ENCODE data around the gene TRPM2. TPM values are rescaled to one million over a fixed set of nuclear protein-coding genes. Genes with fewer than 3 reads are reported as not detected.

TRPM2 gene
- total RNA-seq, 1 experiment from 2014 or later, result not detected

- Histone ChIP-seq H4K20me1 (ENCODE audit: insufficient read depth) (no peaks in the 10 kb centered on the region), H3K4me3 (no peak overlapping the region), H3K4me2 (no peak overlapping the region), H3K27ac (no peak overlapping the region), H3K36me3 (ENCODE audit: low read depth) (no peaks in the 10 kb centered on the region), H3K9me3 (ENCODE audit: insufficient read depth, low read depth) (no peaks in the 10 kb centered on the region), H3K9me2 (ENCODE audit: insufficient read depth) (no peaks in the 10 kb centered on the region), H3K4me1 (replicated peaks; ENCODE audit: insufficient read depth) (no peaks in the 10 kb centered on the region), H2AFZ (no peak overlapping the region), H3K79me2 (ENCODE audit: low read depth) (no peaks in the 10 kb centered on the region), H3F3A (ENCODE audit: insufficient read depth, low read depth) (no peaks in the 10 kb centered on the region), H3K27me3 (ENCODE audit: insufficient read depth, low read depth) (peaks cover 25% of the 10 kb centered on the region)
- ChIA-PET CTCF (no interaction called here), POLR2A (ENCODE audit: unreplicated experiment) (no interaction called here)
- no peak for DNase-seq
- intact Hi-C loops (cut with micrococcal nuclease; ENCODE audit: unreplicated experiment), result no loop called here
- BruUV-seq (replicated peaks), result no TSS peak
- TF ChIP-seq, protein P1, sequence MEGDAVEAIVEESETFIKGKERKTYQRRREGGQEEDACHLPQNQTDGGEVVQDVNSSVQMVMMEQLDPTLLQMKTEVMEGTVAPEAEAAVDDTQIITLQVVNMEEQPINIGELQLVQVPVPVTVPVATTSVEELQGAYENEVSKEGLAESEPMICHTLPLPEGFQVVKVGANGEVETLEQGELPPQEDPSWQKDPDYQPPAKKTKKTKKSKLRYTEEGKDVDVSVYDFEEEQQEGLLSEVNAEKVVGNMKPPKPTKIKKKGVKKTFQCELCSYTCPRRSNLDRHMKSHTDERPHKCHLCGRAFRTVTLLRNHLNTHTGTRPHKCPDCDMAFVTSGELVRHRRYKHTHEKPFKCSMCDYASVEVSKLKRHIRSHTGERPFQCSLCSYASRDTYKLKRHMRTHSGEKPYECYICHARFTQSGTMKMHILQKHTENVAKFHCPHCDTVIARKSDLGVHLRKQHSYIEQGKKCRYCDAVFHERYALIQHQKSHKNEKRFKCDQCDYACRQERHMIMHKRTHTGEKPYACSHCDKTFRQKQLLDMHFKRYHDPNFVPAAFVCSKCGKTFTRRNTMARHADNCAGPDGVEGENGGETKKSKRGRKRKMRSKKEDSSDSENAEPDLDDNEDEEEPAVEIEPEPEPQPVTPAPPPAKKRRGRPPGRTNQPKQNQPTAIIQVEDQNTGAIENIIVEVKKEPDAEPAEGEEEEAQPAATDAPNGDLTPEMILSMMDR (conservative IDR thresholded peaks at IDR 0.05), result no peak
- no peak for TF ChIP-seq EZH2 (IDR thresholded peaks at IDR 0.05; ENCODE audit: low read depth)
Measured at GRCh38 chr21:44423312-44423821, 69.9 kb downstream of the TRPM2 start.

- ChIA-PET POLR2A (ENCODE audit: unreplicated experiment) (no interaction called here), CTCF (no interaction called here)
- intact Hi-C loops (cut with micrococcal nuclease; ENCODE audit: unreplicated experiment), result no loop called here
- no peak for TF ChIP-seq EZH2 (IDR thresholded peaks at IDR 0.05; ENCODE audit: low read depth)
- TF ChIP-seq, protein P1 (conservative IDR thresholded peaks at IDR 0.05), result no peak
- Histone ChIP-seq H3F3A (ENCODE audit: insufficient read depth, low read depth) (no peaks in the 10 kb centered on the region), H3K9me2 (ENCODE audit: insufficient read depth) (no peaks in the 10 kb centered on the region), H4K20me1 (ENCODE audit: insufficient read depth) (no peaks in the 10 kb centered on the region), H3K36me3 (ENCODE audit: low read depth) (no peaks in the 10 kb centered on the region), H3K4me3 (no peak overlapping the region), H3K4me1 (replicated peaks; ENCODE audit: insufficient read depth) (no peaks in the 10 kb centered on the region), H3K79me2 (ENCODE audit: low read depth) (no peaks in the 10 kb centered on the region), H2AFZ (no peak overlapping the region), H3K9me3 (ENCODE audit: insufficient read depth, low read depth) (no peaks in the 10 kb centered on the region), H3K4me2 (no peak overlapping the region), H3K27ac (no peak overlapping the region), H3K27me3 (ENCODE audit: insufficient read depth, low read depth) (peaks cover 25% of the 10 kb centered on the region)
- BruUV-seq (replicated peaks), result no TSS peak
- DNase-seq, result no peak
Measured at GRCh38 chr21:44423941-44424607, 70.7 kb downstream of the TRPM2 start.

GRCh38 chr21:44424608-44425306 is 71.3 kb downstream of the TRPM2 start:
- TF ChIP-seq EZH2 (IDR thresholded peaks at IDR 0.05; ENCODE audit: low read depth), result no peak
- TF ChIP-seq, protein P1 (conservative IDR thresholded peaks at IDR 0.05), result no peak
- Histone ChIP-seq H4K20me1 (ENCODE audit: insufficient read depth) (no peaks in the 10 kb centered on the region), H3K4me2 (no peak overlapping the region), H3K79me2 (ENCODE audit: low read depth) (no peaks in the 10 kb centered on the region), H3F3A (ENCODE audit: insufficient read depth, low read depth) (no peaks in the 10 kb centered on the region), H3K36me3 (ENCODE audit: low read depth) (no peaks in the 10 kb centered on the region), H3K9me3 (ENCODE audit: insufficient read depth, low read depth) (no peaks in the 10 kb centered on the region), H2AFZ (no peak overlapping the region), H3K27me3 (ENCODE audit: insufficient read depth, low read depth) (peaks cover 25% of the 10 kb centered on the region), H3K9me2 (ENCODE audit: insufficient read depth) (no peaks in the 10 kb centered on the region), H3K4me1 (replicated peaks; ENCODE audit: insufficient read depth) (no peaks in the 10 kb centered on the region), H3K4me3 (no peak overlapping the region), H3K27ac (no peak overlapping the region)
- no peak for DNase-seq
- intact Hi-C loops (cut with micrococcal nuclease; ENCODE audit: unreplicated experiment), result no loop called here
- CTCF ChIA-PET, result no interaction called here
- no TSS peak for BruUV-seq (replicated peaks)
- POLR2A ChIA-PET (ENCODE audit: unreplicated experiment), result no interaction called here
